PC-9 (cell line): Measurements from ENCODE around the gene RFTN1.

Experiments used
- CTCF ChIP-seq: fragments of 200-600 bp; sonication (generic); conservative IDR thresholded peaks from 2 replicates; pipeline ENCODE4 v1.6.1; 2017; ENCODE audit warnings: mixed run types, antibody characterized with exemption, mild to moderate bottlenecking, moderate library complexity
- EZH2 ChIP-seq: fragments of 200-600 bp; sonication (generic); IDR thresholded peaks from 2 replicates; pipeline ENCODE4 v1.8.0; 2017; ENCODE audit warnings: antibody characterized with exemption, low read depth

DNA sequence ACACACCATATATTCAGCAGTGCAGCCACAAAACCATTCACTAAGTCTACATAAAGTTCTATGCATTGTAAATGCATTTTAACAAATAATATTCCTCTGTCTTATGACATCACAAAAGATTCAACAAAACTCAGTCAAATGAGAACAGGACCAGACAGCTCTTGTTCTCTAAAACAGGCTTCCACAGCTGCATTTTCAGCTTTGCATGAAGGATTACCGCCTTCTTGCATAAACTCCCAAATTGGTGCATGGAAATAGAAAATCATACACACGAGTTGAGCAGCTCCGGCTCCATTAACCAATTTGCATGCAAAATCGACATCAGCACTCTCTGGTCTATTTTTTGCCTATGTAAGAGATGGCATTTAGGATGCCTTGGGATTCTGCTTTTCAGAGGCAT lies 66.4 kb downstream of the RFTN1 start:
- TF ChIP-seq EZH2 (no peak), CTCF (no peak)
